Measurements from ENCODE around the gene ABHD15.

The ABHD15 gene

GRCh38 chr17:29555840-29556239, 11.0 kb downstream of the ABHD15 start:
- no peak for TF ChIP-seq CTCF (IDR thresholded peaks at IDR 0.05; ENCODE audit: borderline replicate concordance, insufficient read depth, low read depth, low read length)

DNA sequence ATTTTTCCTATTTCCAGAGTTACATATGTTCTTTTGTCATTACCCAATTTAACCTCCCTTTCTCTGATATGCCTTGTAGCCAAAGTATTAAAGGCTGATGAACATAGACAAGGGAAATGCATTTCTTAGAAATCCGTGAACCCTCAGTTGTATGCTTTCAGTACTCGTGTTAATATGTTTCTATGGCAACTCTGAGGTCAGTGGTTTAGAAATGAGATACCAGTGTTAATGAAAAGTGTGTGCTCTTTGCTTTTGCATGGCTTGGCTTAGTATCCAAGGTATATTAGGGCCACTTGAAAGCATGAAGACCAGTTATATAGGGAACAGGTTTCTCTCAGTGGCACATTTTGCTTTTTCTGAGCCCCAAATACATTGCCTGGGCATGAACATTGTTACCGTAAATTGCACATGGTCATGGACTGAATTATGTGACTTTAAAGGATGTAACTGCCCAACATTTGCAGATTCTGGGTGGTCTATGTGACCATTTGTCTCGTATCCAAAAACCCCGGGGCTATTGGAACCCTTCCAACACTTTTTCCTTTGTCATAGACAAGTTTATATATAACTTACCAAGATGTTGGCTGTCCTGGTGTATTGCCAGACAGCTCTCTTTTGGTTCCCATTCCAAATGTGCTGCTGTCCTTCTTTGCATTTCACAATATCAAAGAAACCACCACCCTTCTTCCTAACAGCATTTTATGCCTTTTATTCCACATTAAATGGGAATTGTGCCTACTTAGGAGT, 17.5 kb downstream of the ABHD15 start:
- H3K4me3 ChIP-seq (ENCODE audit: low read depth, low read length), result no peak overlapping the region
- TF ChIP-seq CTCF (IDR thresholded peaks at IDR 0.05; ENCODE audit: borderline replicate concordance, insufficient read depth, low read depth, low read length), result no peak

More at GRCh38 chr17:29555840-29556239, 11.0 kb downstream of the ABHD15 start:
- H3K4me3 ChIP-seq (ENCODE audit: low read depth, low read length), result no peak overlapping the region

GRCh38 chr17:29546830-29547229, 20.0 kb downstream of the ABHD15 start:
- H3K4me3 ChIP-seq (ENCODE audit: low read depth, low read length), result no peak overlapping the region
- TF ChIP-seq CTCF (IDR thresholded peaks at IDR 0.05; ENCODE audit: borderline replicate concordance, insufficient read depth, low read depth, low read length), result no peak

DNA sequence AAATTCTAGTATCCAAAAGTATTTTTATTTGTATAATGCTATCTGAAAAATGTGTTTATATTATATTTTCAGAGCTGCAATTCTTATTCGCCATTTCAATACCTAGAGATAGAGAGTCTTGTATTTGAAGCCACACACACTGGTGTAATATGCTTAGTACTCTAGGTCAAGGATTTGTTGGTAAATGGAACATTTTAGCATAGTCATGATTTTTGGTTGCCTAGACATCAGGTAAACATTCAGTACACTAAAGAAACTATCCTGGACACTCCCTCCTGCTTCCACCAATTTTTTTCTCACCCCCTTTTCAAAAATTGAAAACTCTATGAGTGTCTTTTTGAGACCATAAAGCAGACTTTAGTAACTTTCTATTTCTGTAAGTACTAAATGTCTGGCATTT, 20.8 kb downstream of the ABHD15 start:
- no peak for TF ChIP-seq CTCF (IDR thresholded peaks at IDR 0.05; ENCODE audit: borderline replicate concordance, insufficient read depth, low read depth, low read length)
- no peak overlapping the region for H3K4me3 ChIP-seq (ENCODE audit: low read depth, low read length)

DNA sequence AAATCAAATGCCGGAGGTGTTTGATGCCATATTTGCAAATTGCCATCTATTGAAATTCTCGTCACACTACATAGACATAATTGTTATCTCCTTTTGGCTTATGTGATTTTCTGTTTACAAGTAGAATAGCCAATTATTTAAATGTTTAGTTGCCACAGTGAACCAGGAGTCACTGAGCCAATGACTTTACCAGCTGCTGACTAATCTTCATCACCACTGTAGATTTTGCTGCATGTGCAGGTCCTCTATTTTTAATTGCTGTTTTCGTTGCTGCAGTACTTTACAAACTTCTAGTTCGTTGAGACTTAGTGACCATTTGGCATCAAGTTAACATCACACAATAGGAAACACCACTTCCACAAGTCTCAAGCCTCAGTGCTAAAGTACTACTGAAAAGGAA, 22.8 kb downstream of the ABHD15 start:
- H3K4me3 ChIP-seq (ENCODE audit: low read depth, low read length), result no peak overlapping the region
- TF ChIP-seq CTCF (IDR thresholded peaks at IDR 0.05; ENCODE audit: borderline replicate concordance, insufficient read depth, low read depth, low read length), result no peak

DNA sequence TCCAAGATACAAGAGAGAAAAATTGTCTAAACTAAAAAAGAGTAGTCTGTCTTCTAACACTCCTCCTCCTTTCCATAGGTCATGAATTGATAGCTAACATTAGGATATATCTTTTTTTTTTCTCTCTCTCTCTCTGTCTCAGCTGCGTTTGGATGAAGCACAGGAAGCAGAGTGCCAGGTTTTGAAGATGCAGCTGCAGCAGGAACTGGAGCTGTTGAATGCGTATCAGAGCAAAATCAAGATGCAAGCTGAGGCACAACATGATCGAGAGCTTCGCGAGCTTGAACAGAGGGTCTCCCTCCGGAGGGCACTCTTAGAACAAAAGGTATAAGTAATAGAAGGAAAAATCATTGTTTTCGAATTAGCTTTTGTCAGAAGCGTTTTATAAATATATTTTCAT, 32.9 kb downstream of the ABHD15 start:
- no peak overlapping the region for H3K4me3 ChIP-seq (ENCODE audit: low read depth, low read length)
- no peak for TF ChIP-seq CTCF (IDR thresholded peaks at IDR 0.05; ENCODE audit: borderline replicate concordance, insufficient read depth, low read depth, low read length)

DNA sequence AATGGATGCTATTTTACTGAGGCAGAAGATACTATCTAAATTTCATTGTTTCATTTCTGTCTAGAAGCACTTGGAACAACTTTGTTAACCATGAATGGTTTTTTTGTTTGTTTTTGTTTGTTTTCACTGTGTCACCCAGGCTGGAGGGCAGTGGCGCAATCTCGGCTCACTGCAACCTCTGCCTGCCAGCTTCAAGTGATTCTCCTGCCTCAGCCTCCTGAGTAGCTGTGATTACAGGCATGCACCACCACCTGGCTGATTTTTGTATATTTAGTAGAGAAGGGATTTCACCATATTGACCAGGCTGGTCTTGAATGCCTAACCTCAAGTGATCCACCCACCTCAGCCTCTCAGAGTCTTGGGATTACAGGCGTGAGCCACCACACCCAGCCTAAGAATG, 40.5 kb downstream of the ABHD15 start:
- no peak for TF ChIP-seq CTCF (IDR thresholded peaks at IDR 0.05; ENCODE audit: borderline replicate concordance, insufficient read depth, low read depth, low read length)
- H3K4me3 ChIP-seq (ENCODE audit: low read depth, low read length), result no peak overlapping the region

All from GM12875 (cell line).